NT2/D1 (cell line): ENCODE results near the gene PRSS57.

Experiments used
- DNase-seq: peaks from one replicate; pipeline ENCODE4 v3.0.0-alpha.2; 2011; ENCODE audit warnings: low read depth, low spot score
- H3K27me3 ChIP-seq: 2 replicates; pipeline ENCODE4 v1.6.0; 2011; ENCODE audit warnings: mild to moderate bottlenecking; ENCODE audit not compliant: insufficient read length, insufficient read depth
- H3K36me3 ChIP-seq: 2 replicates; pipeline ENCODE4 v1.6.1; 2011; ENCODE audit warnings: mild to moderate bottlenecking, low read length, mixed read lengths; ENCODE audit not compliant: insufficient read depth, insufficient read length
- H3K4me1 ChIP-seq: 2 replicates; pipeline ENCODE4 v1.5.1; 2011; ENCODE audit not compliant: insufficient read depth, insufficient read length
- H3K4me3 ChIP-seq: 2 replicates; pipeline ENCODE4 v1.5.1; 2011; ENCODE audit warnings: low read depth; ENCODE audit not compliant: insufficient read length
- H3K9ac ChIP-seq: 2 replicates; pipeline ENCODE4 v1.6.0; 2011; ENCODE audit warnings: low read depth; ENCODE audit not compliant: insufficient read length
- H3K9me3 ChIP-seq: 2 replicates; pipeline ENCODE4 v1.5.1; 2011; ENCODE audit warnings: mild to moderate bottlenecking, low read length; ENCODE audit not compliant: insufficient read depth
- SUZ12 ChIP-seq: IDR thresholded peaks from 2 replicates; pipeline ENCODE4 v1.6.1; 2011; ENCODE audit not compliant: insufficient read length, insufficient read depth; ENCODE audit errors: extremely low read depth
- YY1 ChIP-seq: IDR thresholded peaks from 2 replicates; pipeline ENCODE4 v1.6.1; 2011; ENCODE audit not compliant: insufficient read length, insufficient read depth
- ZNF274 ChIP-seq: IDR thresholded peaks from 2 replicates; pipeline ENCODE4 v1.6.1; 2011; ENCODE audit warnings: mild to moderate bottlenecking, low read depth, low read length

Gene PRSS57

GRCh38 chr19:647566-648284, 47.5 kb downstream of the PRSS57 start:
- Histone ChIP-seq H3K9me3 (no peaks in the 10 kb centered on the region), H3K4me1 (peaks cover 2% of the 10 kb centered on the region), H3K4me3 (no peak overlapping the region), H3K9ac (no peak overlapping the region), H3K36me3 (peaks cover 84% of the 10 kb centered on the region), H3K27me3 (no peaks in the 10 kb centered on the region)
- no peak for TF ChIP-seq YY1
- DNase-seq, result no peak

DNA sequence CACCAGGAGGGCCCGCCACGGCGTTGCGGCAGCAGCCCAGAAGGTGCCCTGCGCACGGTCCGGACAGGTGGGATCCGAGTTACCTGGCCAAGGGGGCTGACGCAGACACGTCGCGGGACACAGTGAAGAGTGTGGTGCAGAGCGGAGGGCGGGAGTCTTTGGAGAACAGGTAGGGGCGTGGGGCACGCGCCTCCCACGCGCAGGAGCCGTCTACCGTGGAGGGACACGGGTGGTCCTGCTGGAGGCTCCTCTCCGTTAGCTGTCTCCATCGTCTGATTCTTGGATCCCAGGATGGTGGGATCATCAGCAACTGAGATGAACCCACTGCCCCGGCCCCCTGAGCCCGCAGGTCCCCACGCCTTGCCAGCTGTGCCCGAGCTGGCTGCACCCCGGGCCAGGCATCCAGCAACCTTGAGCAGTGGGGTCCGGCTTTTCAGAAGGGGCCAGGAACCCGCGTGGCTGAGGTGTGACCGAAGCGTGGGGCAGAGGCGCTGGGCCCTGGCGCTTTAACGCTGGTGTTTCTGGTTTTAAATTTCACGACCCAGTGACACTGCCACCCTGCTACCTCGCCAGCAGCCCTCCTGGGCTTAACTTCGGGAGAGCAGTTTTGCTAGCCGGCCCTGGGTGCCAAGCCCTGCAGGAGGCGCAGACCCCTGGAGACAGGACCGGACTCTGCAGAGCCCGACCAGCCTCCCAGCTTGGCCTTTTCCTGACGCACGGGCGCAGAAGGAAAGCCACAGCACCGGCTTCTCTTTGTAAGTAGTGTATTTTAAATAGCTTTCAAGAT, 48.3 kb downstream of the PRSS57 start:
- H3K9me3 ChIP-seq, result no peaks in the 10 kb centered on the region
- peaks cover 2% of the 10 kb centered on the region for H3K4me1 ChIP-seq
- DNase-seq, result no peak
- H3K4me3 ChIP-seq, result no peak overlapping the region
- TF ChIP-seq YY1, result no peak
- no peak for TF ChIP-seq SUZ12
- no peak for TF ChIP-seq ZNF274
- no peak overlapping the region for H3K9ac ChIP-seq
- H3K36me3 ChIP-seq, result peaks cover 79% of the 10 kb centered on the region
- H3K27me3 ChIP-seq, result no peaks in the 10 kb centered on the region

DNA sequence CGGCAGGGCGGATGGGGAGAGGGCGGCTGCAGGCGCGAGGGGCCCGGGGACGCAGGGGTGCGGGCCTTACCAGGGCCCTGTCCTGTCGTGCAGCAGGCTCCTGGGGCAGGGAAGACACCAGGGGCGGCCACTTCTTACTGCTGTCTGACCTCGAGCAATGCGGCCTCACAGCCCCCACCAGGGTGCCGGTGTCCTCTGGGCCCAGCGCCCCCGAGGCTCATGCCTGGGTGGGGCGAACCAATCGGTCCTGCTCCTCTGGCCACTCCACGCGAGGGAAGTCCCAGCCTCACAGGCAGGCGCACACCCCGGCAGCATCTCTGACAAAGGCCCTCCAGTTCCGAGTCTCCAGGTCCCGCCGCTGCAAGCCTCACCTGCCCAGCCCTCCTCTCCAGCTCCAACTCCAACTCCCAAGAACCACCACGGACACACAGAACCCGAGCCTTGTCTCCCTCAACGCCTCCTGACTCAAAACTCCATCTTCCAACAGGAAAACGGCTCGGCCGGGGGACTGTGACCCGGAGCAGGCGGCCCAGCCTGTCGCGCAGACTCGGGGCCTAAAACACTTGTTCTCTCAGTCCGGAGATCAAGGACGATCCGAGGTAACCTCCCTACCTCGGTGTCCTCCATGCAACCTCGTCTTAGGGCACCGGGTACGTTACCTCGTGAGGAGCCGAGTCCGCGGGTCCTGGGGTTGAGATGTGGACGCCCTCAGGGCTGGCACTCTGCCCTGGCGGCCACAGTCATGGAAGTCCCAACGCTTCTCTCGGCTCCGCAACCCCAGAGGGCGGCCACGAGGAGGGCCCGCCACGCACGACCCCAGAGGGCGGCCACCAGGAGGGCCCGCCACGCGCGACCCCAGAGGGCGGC, 49.1 kb downstream of the PRSS57 start:
- H3K4me1 ChIP-seq, result peaks cover 2% of the 10 kb centered on the region
- TF ChIP-seq ZNF274 (no peak), SUZ12 (no peak), YY1 (no peak)
- H3K9me3 ChIP-seq, result no peaks in the 10 kb centered on the region
- no peak overlapping the region for H3K9ac ChIP-seq
- H3K27me3 ChIP-seq, result no peaks in the 10 kb centered on the region
- no peak overlapping the region for H3K4me3 ChIP-seq
- DNase-seq, result no peak
- peaks cover 76% of the 10 kb centered on the region for H3K36me3 ChIP-seq

DNA sequence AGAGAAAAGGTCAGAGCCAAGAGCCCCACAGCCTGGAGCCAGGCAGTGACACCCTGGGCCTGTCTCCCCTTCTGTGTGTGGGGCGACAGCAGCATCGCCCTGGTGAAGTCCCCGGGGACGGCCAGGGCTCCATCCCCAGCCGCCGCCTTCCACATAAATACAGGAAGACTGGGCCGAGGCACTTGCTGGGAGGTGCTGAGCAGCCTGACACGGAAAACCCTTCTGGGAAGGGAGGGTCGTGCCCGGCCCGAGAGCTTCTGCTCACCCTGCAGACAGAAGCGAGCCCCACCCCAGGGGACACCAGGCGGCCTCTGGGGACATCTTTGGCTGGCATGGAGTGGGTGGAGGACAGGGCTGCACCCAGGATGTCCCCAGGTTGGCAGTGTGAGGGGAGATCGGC, 50.5 kb downstream of the PRSS57 start:
- H3K9ac ChIP-seq, result no peak overlapping the region
- H3K27me3 ChIP-seq, result no peaks in the 10 kb centered on the region
- no peak for TF ChIP-seq YY1
- no peak for TF ChIP-seq ZNF274
- TF ChIP-seq SUZ12, result no peak
- no peaks in the 10 kb centered on the region for H3K9me3 ChIP-seq
- no peak overlapping the region for H3K4me3 ChIP-seq
- peaks cover 76% of the 10 kb centered on the region for H3K36me3 ChIP-seq
- H3K4me1 ChIP-seq, result peaks cover 7% of the 10 kb centered on the region
- DNase-seq, result no peak

GRCh38 chr19:644363-644762, 50.9 kb downstream of the PRSS57 start:
- TF ChIP-seq ZNF274 (no peak), SUZ12 (no peak)
- DNase-seq, result no peak
- no peaks in the 10 kb centered on the region for H3K9me3 ChIP-seq
- H3K9ac ChIP-seq, result no peak overlapping the region
- H3K4me1 ChIP-seq, result peaks cover 7% of the 10 kb centered on the region
- H3K27me3 ChIP-seq, result peaks cover under 1% of the 10 kb centered on the region
- no peak overlapping the region for H3K4me3 ChIP-seq
- H3K36me3 ChIP-seq, result peaks cover 72% of the 10 kb centered on the region

DNA sequence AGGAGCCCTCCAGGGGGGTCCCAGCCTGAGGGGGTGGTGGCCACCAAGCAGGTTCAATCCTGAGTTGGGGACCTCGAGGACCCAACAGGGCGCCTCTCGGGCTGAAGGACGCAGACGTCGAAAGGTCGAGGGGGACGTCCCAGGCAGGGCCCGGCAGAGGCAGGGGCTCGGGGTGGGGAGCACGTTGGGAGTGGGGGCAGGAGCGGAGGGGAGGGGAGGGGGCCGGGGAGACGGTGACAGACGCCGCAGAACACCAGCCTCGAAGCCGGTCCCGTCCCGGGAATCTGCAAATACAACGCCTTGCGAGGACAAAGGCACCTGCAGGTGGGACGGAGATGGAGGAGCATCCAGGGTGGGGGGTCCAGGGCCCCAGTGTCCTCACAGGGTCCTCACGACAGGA, 51.5 kb downstream of the PRSS57 start:
- Histone ChIP-seq H3K4me3 (no peak overlapping the region), H3K27me3 (peaks cover 6% of the 10 kb centered on the region), H3K9ac (no peak overlapping the region), H3K4me1 (peaks cover 12% of the 10 kb centered on the region), H3K9me3 (no peaks in the 10 kb centered on the region), H3K36me3 (peaks cover 67% of the 10 kb centered on the region)
- no peak for TF ChIP-seq YY1
- TF ChIP-seq SUZ12, result no peak
- TF ChIP-seq ZNF274, result no peak
- no peak for DNase-seq
